Neural progenitor cell (in vitro differentiated cells): ENCODE measurements around the gene AQP7. TPM values are rescaled to one million over a fixed set of nuclear protein-coding genes. Genes with fewer than 3 reads are reported as not detected.
A peak's percentile ranks its signal among the peaks of the same experiment; 100 is the strongest.
"Not testable (repeated sequence)": the region's sequence is repeated elsewhere in the genome, so short reads cannot be mapped to it uniquely, and the experiment has no call there.

Experiments used
- DNase-seq: peaks from one replicate; pipeline ENCODE4 v3.0.0-alpha.2; 2016; ENCODE audit warnings: low spot score
- H2AFZ ChIP-seq: fragments of 200-600 bp; sonication (generic); replicated peaks from 2 replicates; pipeline ENCODE4 v1.6.1; 2016; ENCODE audit warnings: antibody characterized with exemption
- H3F3A ChIP-seq: fragments of 200-600 bp; sonication (generic); 2 replicates; pipeline ENCODE4 v1.6.1; 2016; ENCODE audit warnings: antibody characterized with exemption, low read depth
- H3K27ac ChIP-seq: fragments of 200-600 bp; sonication (generic); 2 replicates; pipeline ENCODE4 v1.5.1; 2016; ENCODE audit warnings: mild to moderate bottlenecking
- H3K27me3 ChIP-seq: fragments of 200-600 bp; sonication (generic); 2 replicates; pipeline ENCODE4 v1.6.1; 2016; ENCODE audit warnings: mild to moderate bottlenecking, moderate library complexity
- H3K36me3 ChIP-seq: fragments of 200-600 bp; sonication (generic); 2 replicates; pipeline ENCODE4 v1.5.1; 2016
- H3K4me1 ChIP-seq: fragments of 200-600 bp; sonication (generic); 2 replicates; pipeline ENCODE4 v1.6.1; 2016; ENCODE audit warnings: mixed run types
- H3K4me2 ChIP-seq: fragments of 200-600 bp; sonication (generic); 2 replicates; pipeline ENCODE4 v1.6.1; 2016
- H3K4me3 ChIP-seq: fragments of 200-600 bp; sonication (generic); 2 replicates; pipeline ENCODE4 v1.5.1; 2016
- H3K79me2 ChIP-seq: fragments of 200-600 bp; sonication (generic); 2 replicates; pipeline ENCODE4 v1.6.1; 2016; ENCODE audit warnings: low read depth
- H3K9ac ChIP-seq: fragments of 200-600 bp; sonication (generic); 2 replicates; pipeline ENCODE4 v1.6.1; 2016
- H3K9me3 ChIP-seq: fragments of 200-600 bp; sonication (generic); 2 replicates; pipeline ENCODE4 v1.5.1; 2016; ENCODE audit warnings: low read depth
- H4K20me1 ChIP-seq: fragments of 200-600 bp; sonication (generic); 2 replicates; pipeline ENCODE4 v1.6.1; 2016; ENCODE audit warnings: low read depth
- H3K27ac Mint-ChIP-seq: 3 replicates; pipeline ENCODE4 v1.8.0; 2021; ENCODE audit warnings: mixed read lengths
- H3K27me3 Mint-ChIP-seq: 2 replicates; pipeline ENCODE4 v1.8.0; 2022; ENCODE audit warnings: low read depth, mild to moderate bottlenecking, inconsistent platforms, moderate library complexity, mixed read lengths; ENCODE audit not compliant: insufficient read depth
- H3K36me3 Mint-ChIP-seq: 3 replicates; pipeline ENCODE4 v1.8.0; 2021; ENCODE audit warnings: mixed read lengths
- H3K4me1 Mint-ChIP-seq: 3 replicates; pipeline ENCODE4 v1.8.0; 2021; ENCODE audit warnings: mixed read lengths
- H3K4me3 Mint-ChIP-seq: 3 replicates; pipeline ENCODE4 v1.8.0; 2021; ENCODE audit warnings: mild to moderate bottlenecking, moderate library complexity, mixed read lengths
- H3K9me3 Mint-ChIP-seq: 3 replicates; pipeline ENCODE4 v1.8.0; 2020; ENCODE audit warnings: mixed read lengths
- EZH2 ChIP-seq: fragments of 200-600 bp; sonication (generic); IDR thresholded peaks from 2 replicates; pipeline ENCODE4 v1.6.1; 2017; ENCODE audit warnings: antibody characterized with exemption, mild to moderate bottlenecking, moderate library complexity
- EZH2phosphoT487 ChIP-seq: fragments of 200-600 bp; sonication (generic); IDR thresholded peaks from 2 replicates; pipeline ENCODE4 v1.6.1; 2017; ENCODE audit warnings: antibody characterized with exemption
- total RNA-seq: library from RNA; depleted of rRNA; stranded (reverse); fragments of >200 nt; gene quantifications from 2 replicates; pipeline ENCODE4 v1.2.3, GENCODE V29; 2015; ENCODE audit warnings: low replicate concordance
- TF ChIP-seq, protein P1 (sequence below): fragments of 200-600 bp; sonication (generic); IDR thresholded peaks from 2 replicates; pipeline ENCODE4 v1.5.1; 2017; ENCODE audit warnings: antibody characterized with exemption, mild to moderate bottlenecking

The AQP7 gene
- total RNA-seq, 1 donor from 2014 or later = not detected

DNA sequence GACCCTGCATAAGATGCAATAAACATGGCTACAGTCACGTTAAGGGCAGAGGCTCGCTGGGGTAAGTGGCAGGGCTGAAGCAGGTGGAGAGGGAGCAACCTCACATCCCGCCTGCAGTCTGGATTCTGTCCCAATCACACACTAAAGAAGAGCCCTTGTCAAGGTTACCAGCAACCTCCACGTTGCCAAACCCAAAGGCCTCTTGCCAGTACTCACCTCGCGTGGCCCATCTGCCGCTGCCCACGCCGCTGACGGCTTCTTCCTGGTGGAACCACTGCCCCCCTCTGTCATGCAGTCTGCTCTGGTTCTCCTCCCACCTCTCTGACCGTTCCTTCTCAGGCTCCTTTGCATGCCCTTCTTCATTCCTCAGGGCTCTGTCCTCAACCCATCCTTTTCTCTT is 8.8 kb downstream of the AQP7 start:
- Mint-ChIP-seq H3K9me3 (no peaks in the 10 kb centered on the region), H3K27me3 (peaks cover 6% of the 10 kb centered on the region), H3K4me3 (no peak overlapping the region), H3K4me1 (peaks cover 34% of the 10 kb centered on the region), H3K36me3 (no peaks in the 10 kb centered on the region), H3K27ac (peak overlapping the region; percentile 48)
- H3K9me3 ChIP-seq = no peaks in the 10 kb centered on the region
- no peak overlapping the region for H3K4me2 ChIP-seq
- DNase-seq = no peak
- TF ChIP-seq EZH2 = no peak
- TF ChIP-seq EZH2phosphoT487 = no peak
- TF ChIP-seq, protein P1, sequence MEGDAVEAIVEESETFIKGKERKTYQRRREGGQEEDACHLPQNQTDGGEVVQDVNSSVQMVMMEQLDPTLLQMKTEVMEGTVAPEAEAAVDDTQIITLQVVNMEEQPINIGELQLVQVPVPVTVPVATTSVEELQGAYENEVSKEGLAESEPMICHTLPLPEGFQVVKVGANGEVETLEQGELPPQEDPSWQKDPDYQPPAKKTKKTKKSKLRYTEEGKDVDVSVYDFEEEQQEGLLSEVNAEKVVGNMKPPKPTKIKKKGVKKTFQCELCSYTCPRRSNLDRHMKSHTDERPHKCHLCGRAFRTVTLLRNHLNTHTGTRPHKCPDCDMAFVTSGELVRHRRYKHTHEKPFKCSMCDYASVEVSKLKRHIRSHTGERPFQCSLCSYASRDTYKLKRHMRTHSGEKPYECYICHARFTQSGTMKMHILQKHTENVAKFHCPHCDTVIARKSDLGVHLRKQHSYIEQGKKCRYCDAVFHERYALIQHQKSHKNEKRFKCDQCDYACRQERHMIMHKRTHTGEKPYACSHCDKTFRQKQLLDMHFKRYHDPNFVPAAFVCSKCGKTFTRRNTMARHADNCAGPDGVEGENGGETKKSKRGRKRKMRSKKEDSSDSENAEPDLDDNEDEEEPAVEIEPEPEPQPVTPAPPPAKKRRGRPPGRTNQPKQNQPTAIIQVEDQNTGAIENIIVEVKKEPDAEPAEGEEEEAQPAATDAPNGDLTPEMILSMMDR = no peak
- H3F3A ChIP-seq = no peaks in the 10 kb centered on the region
- H3K4me3 ChIP-seq = no peak overlapping the region
- peaks cover 4% of the 10 kb centered on the region for H3K4me1 ChIP-seq
- H3K79me2 ChIP-seq = no peaks in the 10 kb centered on the region
- no peak overlapping the region for H3K27ac ChIP-seq
- H2AFZ ChIP-seq = no peak overlapping the region
- no peaks in the 10 kb centered on the region for H3K27me3 ChIP-seq
- no peak overlapping the region for H3K9ac ChIP-seq
- no peaks in the 10 kb centered on the region for H4K20me1 ChIP-seq
- no peaks in the 10 kb centered on the region for H3K36me3 ChIP-seq

GRCh38 chr9:33392591-33393021 is 9.8 kb downstream of the AQP7 start:
- H3K9me3 ChIP-seq, H3K4me3 ChIP-seq, DNase-seq, H3F3A ChIP-seq, H3K36me3 ChIP-seq, H3K9ac ChIP-seq, H3K4me1 ChIP-seq, H3K36me3 Mint-ChIP-seq, H3K27me3 ChIP-seq, H3K79me2 ChIP-seq, H2AFZ ChIP-seq, H3K4me3 Mint-ChIP-seq, H3K9me3 Mint-ChIP-seq, H3K27me3 Mint-ChIP-seq, H3K27ac ChIP-seq, H3K4me2 ChIP-seq, H4K20me1 ChIP-seq: not testable (repeated sequence)
- Mint-ChIP-seq H3K27ac (peak overlapping the region; percentile 72), H3K4me1 (peaks cover 42% of the 10 kb centered on the region)

DNA sequence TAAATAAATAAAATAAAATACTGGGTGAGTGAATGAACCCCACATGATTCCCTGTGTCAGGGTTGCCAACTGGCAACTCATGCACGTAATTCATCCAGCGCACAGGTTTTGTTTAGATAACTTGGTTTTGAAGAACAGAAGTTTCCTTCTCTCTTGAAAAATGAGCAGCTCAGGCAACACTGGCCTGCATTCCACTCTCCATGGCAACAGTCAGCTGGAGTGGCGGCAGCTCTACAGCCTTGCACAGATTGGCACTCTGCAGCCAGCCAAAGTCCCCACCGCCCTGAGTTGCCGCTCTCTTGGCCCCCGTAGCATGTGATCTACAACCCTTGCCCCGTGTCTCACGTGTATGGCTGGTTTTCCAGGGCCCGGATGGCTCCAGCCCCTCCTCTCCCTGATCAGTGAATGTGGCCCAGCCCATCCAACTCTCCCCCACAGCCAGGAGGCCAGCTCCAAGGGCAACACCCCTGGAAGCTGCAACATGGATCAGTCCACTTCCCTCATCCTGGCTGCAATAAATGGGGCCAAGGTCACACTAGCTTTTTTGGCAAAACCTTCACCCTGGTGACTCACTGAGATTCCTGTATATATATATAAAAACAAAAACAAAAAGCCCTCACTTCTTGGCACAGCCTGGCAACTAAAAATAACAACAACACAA is 11.1 kb downstream of the AQP7 start:
- H3K4me3 Mint-ChIP-seq = peak overlapping the region; percentile 65

DNA sequence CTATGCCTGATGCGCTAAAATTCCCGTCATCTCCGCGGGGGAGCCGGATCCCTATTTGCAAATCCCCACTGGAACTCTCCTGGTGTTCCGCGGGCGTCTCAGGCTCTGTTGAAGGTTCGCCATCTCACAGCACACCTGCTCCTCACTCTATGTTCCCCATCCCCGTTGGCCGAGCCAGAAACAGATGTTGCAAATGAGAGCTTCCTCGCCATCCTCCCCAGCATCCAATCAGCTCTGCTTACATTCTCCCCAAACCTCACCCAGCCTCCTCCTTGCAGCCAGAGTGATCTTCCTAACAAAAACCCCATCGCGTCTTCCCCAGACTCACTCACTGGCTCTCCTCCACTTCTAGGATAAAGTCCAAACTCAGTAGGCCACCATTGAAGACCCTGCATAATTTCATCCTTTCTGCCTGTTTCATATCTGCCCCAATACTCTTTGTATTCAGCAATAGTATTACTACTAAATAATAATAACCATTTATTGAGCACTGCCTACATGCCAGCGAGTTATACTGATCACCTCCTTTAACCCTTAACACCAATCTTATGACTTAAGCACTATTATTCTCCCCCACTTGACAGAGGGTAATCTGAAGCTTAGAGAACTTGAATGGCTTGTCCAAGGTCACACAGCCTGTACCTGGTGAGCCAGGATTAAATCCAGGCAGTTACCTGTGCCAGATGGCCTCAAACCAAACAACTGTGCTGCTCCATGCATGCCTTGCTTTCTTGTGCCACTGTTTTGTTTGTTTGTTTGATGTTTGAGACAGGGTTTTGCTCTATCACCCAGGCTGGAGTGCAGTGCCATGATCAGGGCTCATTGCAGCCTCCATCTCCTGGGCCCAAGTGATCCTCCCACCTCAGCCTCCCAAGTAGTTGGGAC is 14.0 kb downstream of the AQP7 start:
- H2AFZ ChIP-seq = peak overlapping the region; percentile 76
- H3K9me3 Mint-ChIP-seq = no peaks in the 10 kb centered on the region
- no peaks in the 10 kb centered on the region for H3K36me3 ChIP-seq
- DNase-seq = peak; percentile 27
- no peak overlapping the region for H3K9ac ChIP-seq
- H3K4me1 Mint-ChIP-seq = peaks cover 39% of the 10 kb centered on the region
- no peaks in the 10 kb centered on the region for H3K36me3 Mint-ChIP-seq
- H3K9me3 ChIP-seq = no peaks in the 10 kb centered on the region
- no peaks in the 10 kb centered on the region for H3K27me3 ChIP-seq
- H3K4me3 Mint-ChIP-seq = no peak overlapping the region
- no peak overlapping the region for H3K4me2 ChIP-seq
- H3K4me1 ChIP-seq = peaks cover 8% of the 10 kb centered on the region
- no peak overlapping the region for H3K4me3 ChIP-seq
- no peaks in the 10 kb centered on the region for H3K79me2 ChIP-seq
- peaks cover 12% of the 10 kb centered on the region for H3K27me3 Mint-ChIP-seq
- H3K27ac Mint-ChIP-seq = peak overlapping the region; percentile 1
- TF ChIP-seq, protein P1 = no peak
- TF ChIP-seq EZH2 = no peak
- TF ChIP-seq EZH2phosphoT487 = no peak
- H4K20me1 ChIP-seq = no peaks in the 10 kb centered on the region
- H3F3A ChIP-seq = no peaks in the 10 kb centered on the region
- no peak overlapping the region for H3K27ac ChIP-seq

More for the DNA sequence above, 11.1 kb downstream of the AQP7 start:
- H3K4me2 ChIP-seq = peak overlapping the region; percentile 22
- not testable (repeated sequence) for H2AFZ ChIP-seq, H3K9me3 ChIP-seq, H3K9me3 Mint-ChIP-seq, H3K4me3 ChIP-seq, H3K79me2 ChIP-seq, H3F3A ChIP-seq, H3K36me3 ChIP-seq, H3K27ac ChIP-seq, H3K4me1 ChIP-seq, H3K27me3 ChIP-seq, H3K9ac ChIP-seq, H4K20me1 ChIP-seq, H3K36me3 Mint-ChIP-seq
- Mint-ChIP-seq H3K27me3 (peaks cover 12% of the 10 kb centered on the region), H3K27ac (peak overlapping the region; percentile 85), H3K4me1 (peaks cover 45% of the 10 kb centered on the region)
- peak; percentile 62 for DNase-seq

DNA sequence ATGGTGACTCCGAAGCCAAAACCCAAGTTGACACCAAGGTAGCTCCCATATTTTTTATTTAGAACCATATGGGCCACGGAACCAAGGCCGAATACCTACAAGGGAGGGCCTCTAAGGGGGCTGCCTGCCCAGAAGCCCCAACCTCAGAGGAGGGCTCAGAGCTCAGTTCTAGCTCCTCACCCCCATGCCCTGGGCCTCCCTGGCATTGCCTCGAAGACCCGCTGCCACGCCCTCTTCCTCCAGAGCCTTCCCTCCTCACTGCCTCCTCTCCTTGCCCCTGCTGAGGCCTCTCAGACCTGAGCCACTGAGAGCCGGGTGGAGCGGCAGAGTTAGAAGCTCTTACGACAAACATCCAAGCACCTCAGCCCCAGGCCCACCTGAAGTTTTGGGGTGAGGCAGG is 15.4 kb downstream of the AQP7 start:
- not testable (repeated sequence) for H3K27me3 ChIP-seq, DNase-seq, H3K27ac ChIP-seq, H4K20me1 ChIP-seq, H3K4me2 ChIP-seq, H3K9me3 Mint-ChIP-seq, H3K9me3 ChIP-seq, H3K36me3 Mint-ChIP-seq, H2AFZ ChIP-seq, H3K4me3 Mint-ChIP-seq, H3K4me3 ChIP-seq, H3K9ac ChIP-seq, H3K79me2 ChIP-seq, H3K27ac Mint-ChIP-seq, H3K36me3 ChIP-seq, H3F3A ChIP-seq
- peaks cover 16% of the 10 kb centered on the region for H3K27me3 Mint-ChIP-seq
- H3K4me1 Mint-ChIP-seq = peaks cover 41% of the 10 kb centered on the region
- H3K4me1 ChIP-seq = peaks cover 10% of the 10 kb centered on the region

GRCh38 chr9:33386641-33386996 is 15.7 kb downstream of the AQP7 start:
- not testable (repeated sequence) for H3K4me3 ChIP-seq

More at GRCh38 chr9:33386641-33386996, 15.7 kb downstream of the AQP7 start:
- not testable (repeated sequence) for H3K36me3 ChIP-seq, H3K4me2 ChIP-seq, H2AFZ ChIP-seq, H3K4me3 Mint-ChIP-seq, H3K27ac Mint-ChIP-seq, DNase-seq, H3F3A ChIP-seq, H4K20me1 ChIP-seq, H3K9ac ChIP-seq, H3K9me3 ChIP-seq, H3K79me2 ChIP-seq, H3K9me3 Mint-ChIP-seq, H3K27ac ChIP-seq, H3K27me3 ChIP-seq, H3K36me3 Mint-ChIP-seq
- Mint-ChIP-seq H3K4me1 (peaks cover 39% of the 10 kb centered on the region), H3K27me3 (peaks cover 16% of the 10 kb centered on the region)
- H3K4me1 ChIP-seq = peaks cover 14% of the 10 kb centered on the region
